HG03045 (cell line): ENCODE results near the gene CCR4.
A peak's percentile ranks its signal among the peaks of the same experiment; 100 is the strongest.
"Not testable (repeated sequence)": the region's sequence is repeated elsewhere in the genome, so short reads cannot be mapped to it uniquely, and the experiment has no call there.

ENCODE experiments used
- ATAC-seq: cut with Tn5 transposase; IDR thresholded peaks from one replicate; pipeline ENCODE4 v1.9.1; 2021; ENCODE audit warnings: mild to moderate bottlenecking, moderate library complexity; ENCODE audit not compliant: unreplicated experiment

CCR4 gene

DNA sequence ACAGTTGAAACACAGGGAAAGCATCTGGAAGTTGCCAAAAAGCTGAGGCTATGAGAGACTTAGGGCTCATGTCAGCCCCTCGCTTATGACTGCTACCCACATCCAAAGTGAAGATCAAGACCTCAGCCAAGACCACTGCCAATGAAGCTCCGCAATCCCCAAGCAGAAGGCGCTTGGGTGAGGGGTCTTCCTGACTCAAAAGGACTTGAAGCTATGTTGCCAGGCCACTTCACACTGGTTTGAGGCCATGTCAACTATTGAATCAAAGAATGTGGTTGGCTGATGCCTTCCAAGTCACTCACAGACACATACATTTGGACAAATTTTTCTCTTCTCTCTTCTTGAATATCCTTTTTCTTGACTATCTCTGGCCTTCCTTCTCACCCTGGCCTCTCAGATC, 928 bp upstream of the CCR4 start:
- ATAC-seq = no peak

DNA sequence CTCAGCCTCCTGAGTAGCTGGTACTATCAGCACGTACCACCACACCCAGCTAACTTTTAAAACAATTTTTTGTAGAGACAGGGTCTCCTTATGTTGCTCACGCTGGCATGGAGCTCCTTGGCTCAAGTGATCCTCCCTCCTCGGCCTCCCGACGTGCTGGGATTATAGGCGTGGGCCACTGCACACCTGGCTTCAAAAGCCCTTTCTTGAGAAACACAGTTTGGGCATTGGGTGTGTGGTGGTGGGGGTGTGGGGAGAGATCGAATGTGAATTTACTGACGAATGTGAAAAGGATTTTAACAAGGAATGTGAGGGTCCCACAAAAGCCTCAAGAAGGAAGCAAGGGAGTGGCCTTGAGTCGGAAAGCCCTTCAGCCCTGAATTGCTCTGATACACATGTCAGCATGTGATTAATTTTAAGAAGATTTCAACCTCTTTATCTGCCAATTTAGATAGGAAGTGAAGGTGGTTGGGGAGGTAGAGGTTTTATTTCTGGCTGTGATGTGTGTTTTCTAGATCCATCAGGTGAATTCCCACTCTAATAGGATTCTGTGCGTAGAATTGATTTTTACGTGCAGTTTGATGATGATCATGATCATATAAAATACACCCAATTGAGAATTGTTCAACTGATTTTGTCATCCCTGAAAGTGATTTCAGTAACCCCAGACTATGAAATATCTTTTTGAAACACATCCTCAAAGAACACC, 1.1 kb downstream of the CCR4 start:
- no peak for ATAC-seq

DNA sequence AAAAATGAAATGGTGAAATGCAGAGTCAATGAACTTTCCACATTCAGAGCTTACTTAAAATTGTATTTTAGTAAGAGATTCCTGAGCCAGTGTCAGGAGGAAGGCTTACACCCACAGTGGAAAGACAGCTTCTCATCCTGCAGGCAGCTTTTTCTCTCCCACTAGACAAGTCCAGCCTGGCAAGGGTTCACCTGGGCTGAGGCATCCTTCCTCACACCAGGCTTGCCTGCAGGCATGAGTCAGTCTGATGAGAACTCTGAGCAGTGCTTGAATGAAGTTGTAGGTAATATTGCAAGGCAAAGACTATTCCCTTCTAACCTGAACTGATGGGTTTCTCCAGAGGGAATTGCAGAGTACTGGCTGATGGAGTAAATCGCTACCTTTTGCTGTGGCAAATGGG, 3.1 kb downstream of the CCR4 start:
- no peak for ATAC-seq

DNA sequence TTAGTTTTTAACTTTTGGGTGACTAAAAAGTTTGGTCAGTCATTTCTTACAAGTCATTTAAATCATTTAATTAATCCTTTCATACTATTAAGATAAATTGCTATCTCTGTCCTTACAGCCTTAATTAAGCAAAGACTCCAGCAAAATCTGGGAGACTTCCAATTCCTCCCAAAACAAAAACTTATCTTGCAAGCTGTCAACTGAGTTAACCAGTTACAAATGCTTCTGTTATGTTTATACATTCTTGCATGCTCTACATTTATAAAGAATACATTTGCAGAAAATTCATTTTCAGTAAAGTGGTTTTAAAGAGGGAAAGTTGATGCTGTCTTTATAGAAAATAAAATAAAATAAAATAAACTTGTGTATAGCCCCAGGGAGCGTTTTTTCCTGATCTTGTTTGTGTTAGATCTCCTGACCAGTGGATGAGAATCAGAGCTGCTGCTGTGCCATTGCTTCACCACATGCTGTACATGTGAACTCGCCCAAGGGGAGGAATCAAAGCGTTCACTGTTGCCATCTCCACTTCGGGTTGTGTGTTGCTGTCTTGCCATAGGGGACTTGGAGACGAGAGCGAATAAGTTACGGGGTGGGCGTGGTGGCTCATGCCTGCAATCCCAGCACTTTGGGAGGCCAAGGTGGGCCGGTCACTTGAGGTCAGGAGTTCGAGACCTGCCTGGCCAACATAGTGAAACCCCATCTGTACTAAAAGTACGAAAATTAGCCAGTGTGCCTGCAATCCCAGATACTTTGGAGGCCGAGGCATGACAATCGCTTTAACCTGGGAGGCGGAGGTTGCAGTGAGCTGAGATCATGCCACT, 5.5 kb downstream of the CCR4 start:
- no peak for ATAC-seq

DNA sequence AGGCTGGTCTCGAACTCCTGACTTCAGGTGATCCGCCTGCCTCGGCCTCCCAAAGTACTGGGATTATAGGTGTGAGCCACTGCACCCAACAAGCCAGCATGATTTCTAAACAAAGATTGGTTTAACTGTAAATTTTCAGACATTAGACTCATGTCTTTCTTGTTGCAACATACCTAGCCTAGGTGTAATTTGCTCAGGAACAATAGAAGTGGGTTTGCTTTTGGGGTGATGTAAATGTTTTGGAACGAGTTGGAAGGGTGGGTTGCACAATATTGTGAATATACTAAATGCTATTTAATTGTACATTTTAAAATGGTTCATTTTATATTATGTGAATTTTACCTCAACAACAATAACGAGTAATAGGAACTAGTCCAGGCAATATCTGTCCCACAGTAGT, 7.1 kb downstream of the CCR4 start:
- ATAC-seq = no peak

DNA sequence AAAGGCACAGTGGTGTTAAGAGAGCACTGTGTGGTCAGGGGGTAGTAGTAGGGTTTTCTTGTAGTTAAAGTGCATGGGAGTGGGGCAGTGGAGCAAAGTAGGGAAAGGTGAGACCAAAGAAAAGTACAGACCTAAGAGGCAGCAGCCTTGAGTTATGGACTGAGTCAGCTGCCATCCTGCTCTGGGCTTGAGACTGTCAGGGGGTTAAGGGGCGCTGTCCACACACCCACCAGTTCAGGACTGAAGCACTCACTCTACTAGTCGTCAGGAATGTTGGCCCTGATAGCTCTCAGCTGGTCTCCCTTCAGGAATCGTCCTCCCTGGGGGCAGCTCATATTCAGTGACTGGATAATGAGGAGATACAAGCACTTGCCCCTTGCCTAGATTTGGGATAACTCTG, 7.9 kb downstream of the CCR4 start:
- ATAC-seq = no peak

DNA sequence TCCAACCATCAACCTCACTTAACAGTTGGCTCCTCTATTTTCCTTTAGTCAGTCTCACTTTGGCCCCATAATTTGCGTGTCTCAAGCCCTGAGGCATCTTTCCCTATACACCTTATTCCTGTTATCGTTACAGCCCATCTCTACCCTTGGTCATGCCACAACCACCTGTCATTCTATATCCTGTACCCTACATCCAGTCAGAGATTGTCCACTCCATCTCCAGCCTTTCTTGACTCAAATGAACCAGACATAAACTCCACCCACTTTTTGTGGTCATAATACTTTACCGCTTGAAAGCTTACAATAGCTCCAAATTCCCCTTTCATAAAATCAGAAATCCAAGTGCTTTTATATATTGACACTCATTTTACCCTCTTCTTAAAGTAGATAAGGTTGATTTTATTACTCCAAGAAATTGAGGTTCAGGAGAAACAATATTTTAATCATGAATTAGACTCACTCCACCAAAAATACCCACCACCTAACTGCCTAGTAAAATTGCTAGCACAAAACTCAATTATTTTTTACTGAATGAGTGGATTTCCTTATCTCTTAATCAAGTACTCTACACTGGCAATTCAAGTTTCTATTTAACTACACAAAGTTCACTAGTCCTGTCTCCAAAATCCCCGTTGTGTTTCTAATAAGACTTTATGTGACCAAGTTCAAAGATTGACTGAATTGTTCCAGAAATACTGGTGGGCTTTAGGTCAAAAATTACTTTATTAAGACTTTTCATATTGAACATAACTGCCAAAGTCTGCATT, 9.1 kb downstream of the CCR4 start:
- ATAC-seq = peak; percentile 53

DNA sequence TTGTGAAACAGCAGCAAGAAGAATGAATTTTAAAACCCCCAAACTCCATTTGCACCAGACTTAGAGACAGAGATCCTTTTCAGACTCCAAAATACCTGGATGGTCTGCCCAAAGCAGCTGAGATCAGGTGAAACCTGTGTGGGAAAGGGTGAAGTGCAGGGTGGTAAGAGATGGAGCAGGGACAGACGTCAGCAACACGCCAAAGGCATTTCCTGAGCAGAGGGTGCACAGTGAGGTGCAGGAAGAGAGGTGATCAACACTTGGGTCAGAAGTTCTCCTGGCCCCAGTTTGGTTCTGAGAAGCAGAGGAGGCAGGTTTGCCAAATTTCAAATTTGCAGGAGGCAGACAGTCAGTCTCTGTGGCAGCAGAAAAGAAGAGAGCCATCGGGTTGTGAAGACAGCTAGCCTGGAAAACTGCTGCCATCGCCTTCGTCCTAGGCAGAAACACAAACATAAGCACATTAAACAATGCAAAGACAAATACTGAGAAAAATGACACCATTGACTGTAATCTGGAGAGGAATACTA, 9.8 kb downstream of the CCR4 start:
- no peak for ATAC-seq

DNA sequence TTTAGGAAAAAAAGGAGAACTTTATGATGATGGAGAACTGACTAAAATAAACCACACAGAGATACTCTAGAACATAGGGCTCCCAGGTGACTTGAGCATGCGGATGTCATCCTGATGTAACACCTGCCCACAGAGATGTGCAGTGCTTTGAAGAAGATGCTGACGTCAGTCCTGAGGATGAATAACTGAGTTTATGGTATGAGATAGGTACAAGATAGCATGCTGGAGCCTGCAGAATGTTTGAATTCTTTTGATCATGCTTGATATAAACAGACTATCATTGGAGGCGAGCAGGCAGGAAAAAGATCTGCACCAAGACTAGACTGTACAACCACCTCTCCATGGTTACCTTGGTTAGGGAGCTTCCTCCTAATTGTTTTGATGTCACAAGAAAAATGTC, 12.4 kb downstream of the CCR4 start:
- no peak for ATAC-seq

DNA sequence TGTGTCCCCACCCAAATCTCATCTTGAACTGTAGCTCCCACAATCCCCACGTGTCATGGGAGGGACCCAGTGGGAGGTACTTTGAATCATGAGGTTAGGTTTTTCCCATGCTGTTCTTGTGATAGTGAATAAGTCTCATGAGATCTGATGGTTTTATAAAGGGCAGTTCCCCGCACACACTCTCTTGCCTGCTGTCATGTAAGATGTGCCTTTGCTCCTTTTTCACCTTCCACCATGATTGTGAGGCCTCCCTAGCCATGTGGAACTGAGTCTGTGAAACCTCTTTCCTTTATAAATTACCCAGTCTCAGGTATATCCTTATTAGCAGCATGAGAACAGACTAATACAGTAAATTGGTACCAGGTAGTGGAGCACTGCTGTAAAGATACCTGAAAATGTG, 13.3 kb downstream of the CCR4 start:
- ATAC-seq = not testable (repeated sequence)

DNA sequence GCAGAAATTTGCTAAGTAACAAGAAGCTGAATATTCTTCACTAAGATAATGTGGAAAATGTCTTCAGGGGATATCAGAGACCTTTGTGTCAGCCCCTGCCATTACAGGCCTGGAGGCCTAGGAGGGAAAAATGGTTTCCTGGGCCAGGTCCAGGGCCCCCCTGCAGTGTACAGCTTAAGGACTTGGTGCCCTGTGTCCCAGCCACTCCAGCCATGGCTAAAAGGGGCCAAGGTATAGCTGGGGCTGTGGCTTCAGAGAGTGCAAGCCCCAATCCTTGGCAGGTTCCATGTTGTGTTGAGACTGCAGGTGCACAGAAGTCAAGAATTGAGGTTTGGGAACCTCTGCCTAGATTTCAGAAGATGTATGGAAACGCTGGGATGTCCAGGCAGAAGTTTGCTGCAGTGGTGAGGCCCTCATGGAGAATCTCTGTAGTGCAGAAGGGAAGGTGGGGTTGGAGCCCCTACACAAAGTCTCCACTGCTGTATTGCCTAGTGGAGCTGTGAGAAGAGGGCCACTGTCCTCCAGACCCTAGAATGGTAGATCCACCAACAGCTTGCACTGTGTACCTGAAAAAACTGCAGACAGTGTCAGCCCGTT, 14.3 kb downstream of the CCR4 start:
- not testable (repeated sequence) for ATAC-seq

DNA sequence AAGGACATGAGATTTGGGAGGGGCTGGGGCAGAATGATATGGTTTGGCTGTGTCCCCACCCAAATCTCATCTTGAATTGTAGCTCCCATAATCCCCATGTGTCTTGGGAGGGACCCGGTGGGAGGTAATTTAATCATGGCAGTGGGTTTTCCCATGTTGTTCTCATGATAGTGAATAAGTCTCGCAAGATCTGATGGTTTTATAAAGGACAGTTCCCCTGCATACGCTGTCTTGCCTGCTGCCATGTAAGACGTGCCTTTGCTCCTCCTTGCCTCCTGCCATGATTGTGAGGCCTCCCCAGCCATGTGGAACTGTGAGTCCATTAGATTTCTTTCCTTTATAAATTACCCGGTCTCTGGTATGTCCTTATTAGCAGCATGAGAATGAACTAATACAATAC, 15.2 kb downstream of the CCR4 start:
- not testable (repeated sequence) for ATAC-seq

DNA sequence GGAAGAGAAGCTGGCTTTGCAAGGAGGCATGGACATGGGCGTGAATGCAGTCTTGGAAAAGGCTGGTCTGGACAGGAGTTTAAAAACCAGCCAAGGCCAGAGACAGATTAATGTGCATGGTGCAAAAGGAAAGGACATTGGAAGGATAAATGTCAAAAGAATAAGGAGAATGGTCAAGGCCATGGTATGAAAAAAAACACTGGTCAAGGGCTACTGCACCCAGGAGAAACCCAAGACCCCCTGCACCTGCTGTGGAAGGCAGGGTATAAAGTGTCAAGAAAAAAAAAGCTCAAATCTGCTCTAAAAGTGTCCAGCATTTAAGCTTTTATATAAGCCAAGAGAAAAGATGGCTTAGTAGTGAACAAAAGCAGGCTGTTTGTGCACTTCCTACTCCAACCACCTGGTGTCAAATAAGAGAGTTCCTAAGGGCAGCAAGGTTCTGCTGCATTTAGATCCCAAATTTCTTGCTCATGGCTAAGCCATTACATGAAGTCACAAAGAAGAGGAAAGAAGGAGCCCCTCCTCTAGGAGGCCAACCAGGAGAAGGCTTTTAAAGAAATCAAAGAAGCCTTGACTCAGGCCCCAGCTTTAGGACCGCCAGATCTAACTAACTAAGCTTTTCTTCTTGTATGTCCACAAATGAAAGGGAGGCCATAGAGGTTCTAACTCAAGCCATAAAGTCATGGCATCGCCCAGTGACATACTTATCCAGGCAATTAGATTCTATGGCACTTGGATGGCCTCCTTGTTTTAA, 16.9 kb downstream of the CCR4 start:
- no peak for ATAC-seq

DNA sequence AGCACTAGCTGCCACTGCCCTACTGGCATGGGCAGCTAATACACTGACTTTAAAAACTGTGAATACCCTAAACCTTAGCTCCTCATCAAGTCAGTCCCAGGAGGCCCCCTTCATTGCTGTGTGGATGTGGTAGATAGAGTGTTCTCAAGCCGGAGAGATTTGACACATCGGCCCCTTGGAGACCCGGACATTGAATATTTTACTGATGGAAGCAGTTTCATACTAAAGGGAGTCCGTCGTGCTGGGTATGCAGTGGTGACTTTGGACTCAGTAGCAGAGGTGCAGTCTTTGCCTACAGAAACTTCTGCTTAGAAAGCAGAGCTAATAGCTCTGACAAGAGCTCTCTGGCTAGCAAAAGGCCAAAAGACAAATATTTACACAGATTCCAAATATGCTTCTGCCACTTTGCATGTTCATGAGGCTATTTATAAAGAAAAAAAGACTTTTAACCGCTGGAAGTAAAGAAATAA, 17.5 kb downstream of the CCR4 start:
- no peak for ATAC-seq

DNA sequence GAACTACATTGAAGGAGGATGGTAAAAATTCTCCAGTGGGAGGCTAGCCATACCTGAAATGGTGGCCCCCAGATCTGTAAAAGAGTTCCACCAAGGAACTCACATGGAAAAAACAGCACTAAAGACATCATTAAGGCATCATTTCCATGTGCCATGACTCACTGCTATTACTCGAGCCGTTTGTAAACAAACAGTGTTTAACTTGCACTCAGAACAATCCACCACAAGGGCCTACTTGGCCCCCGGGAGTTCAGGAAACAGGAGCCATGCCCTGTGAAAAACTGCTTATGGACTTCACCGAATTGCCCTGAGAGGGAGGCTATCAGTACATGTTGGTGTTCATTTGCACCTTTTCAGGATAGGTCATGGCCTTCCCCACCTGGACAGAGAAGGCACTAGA, 18.2 kb downstream of the CCR4 start:
- ATAC-seq = no peak

DNA sequence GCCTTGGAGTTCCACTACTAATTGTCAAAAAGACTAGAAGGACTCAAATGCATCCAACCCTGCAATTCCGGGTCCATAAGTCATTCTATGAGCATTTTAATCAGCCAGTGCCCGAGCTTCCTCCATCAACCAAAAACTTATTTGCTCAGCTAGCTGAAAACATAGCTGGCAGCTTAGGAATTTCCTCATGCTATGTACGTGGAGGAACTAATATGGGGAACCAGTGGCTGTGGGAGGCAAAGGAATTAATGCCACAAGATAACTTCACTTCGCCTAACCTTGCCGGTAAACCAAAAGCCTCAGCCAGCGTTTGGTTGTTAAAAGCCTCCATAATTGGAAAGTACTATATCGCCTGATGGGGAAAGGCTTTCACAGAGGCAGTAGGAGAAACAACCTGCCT, 19.8 kb downstream of the CCR4 start:
- not testable (repeated sequence) for ATAC-seq

DNA sequence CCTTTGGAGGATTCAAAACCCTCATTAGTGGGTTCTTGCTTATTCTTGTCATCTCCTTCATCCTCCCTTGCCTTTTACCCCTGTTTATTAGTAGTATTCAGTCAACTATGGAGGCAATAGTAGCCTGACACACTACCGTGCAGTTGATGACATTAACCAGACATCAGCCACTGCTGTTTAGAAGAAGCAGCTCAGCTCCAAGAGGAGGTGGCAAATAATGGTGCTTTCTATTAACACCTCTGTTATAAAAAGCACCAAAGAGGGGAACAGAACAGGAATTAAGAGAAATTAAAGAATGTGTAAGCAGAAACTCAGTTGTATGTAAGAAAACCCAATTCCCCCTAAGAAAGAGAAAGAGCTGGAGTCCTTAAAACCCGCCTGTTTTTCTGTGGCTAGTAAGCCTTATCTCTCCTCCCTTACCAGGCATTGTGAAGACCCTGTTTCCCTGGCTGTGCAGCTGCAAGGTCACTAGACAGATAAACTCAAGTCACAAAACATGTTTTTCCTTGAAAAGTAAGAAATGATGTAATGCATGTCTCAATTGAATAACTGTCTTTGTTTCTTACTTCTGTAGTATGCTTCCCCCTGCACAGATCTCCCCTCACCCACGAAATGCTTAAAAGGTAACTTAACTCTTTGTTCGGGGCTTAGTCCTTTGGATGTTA, 21.2 kb downstream of the CCR4 start:
- no peak for ATAC-seq

DNA sequence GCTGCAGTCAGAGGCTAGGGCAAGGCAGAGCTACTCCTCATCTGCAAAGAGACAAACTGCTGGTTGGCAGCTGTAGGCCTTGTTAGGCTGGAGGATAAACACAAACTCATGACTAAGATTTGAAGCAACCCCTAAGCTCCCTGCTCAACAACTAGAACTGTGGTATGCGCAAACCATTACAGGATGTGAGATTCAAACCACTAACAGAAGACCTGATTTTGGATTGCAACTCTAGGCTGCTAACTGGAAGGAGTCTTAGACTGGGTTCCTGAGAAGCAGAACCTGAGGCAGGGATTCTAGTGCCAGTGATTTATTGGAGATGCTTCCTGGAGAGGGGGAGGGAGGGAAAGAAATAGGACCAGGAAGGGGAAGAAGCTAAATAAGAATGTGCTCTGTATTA, 22.5 kb downstream of the CCR4 start:
- peak; percentile 50 for ATAC-seq

DNA sequence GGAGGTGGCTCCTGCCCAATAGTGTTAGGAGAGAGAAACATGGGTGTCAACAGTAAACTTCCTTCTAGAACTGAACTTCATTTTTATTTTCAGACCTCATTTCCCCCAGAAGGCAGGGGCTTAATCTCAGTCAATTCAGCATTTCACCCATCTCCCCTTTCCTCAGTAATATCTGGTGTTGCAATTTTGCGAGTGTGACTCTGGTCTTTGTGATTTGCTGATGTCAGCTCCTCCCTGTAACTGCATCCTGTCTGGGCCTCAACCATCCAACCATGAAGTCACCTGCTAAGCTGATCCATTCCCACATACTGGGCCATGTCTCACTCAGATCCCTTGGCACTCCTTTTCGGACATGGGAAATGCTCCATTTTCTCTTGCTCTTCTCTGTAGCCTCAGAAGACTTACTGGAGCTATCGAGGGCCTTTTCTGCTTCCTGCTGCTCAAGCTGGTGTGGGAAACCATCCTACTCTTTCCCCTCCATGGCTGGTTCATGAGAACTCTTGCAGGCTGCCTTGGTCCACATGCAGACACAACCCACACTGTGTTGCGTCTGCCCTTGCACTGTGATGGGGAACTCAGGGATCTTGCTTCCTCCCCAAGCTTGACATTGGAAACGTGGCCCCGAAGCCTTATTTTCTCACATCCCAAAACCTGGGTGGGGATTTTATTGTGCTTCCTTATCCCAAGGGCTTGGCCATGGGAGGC, 24.6 kb downstream of the CCR4 start:
- no peak for ATAC-seq
